Skeletal muscle satellite cell (primary cell): ENCODE results near the gene TMEM37.

Experiments used
- H3K27me3 ChIP-seq: 2 replicates; pipeline ENCODE4 v1.7.0; 2013; ENCODE audit warnings: low read length; ENCODE audit not compliant: control insufficient read depth, insufficient read depth
- H3K36me3 ChIP-seq: 2 replicates; pipeline ENCODE4 v1.7.0; 2013; ENCODE audit warnings: mild to moderate bottlenecking, control low read depth, low read length; ENCODE audit not compliant: insufficient read depth
- H3K4me1 ChIP-seq: 2 replicates; pipeline ENCODE4 v1.7.0; 2013; ENCODE audit warnings: low read length; ENCODE audit not compliant: control insufficient read depth, insufficient read depth
- H3K4me2 ChIP-seq: 2 replicates; pipeline ENCODE4 v1.7.0; 2013; ENCODE audit warnings: mild to moderate bottlenecking, low read length
- H3K4me3 ChIP-seq: 2 replicates; pipeline ENCODE4 v1.7.0; 2013; ENCODE audit warnings: low read length
- H3K9ac ChIP-seq: 2 replicates; pipeline ENCODE4 v1.7.0; 2013; ENCODE audit warnings: mild to moderate bottlenecking, low read depth, low read length, moderate library complexity
- H3K9me3 ChIP-seq: replicated peaks from 2 replicates; pipeline ENCODE4 v1.7.0; 2013; ENCODE audit warnings: mild to moderate bottlenecking, control low read depth, low read length

Gene TMEM37

GRCh38 chr2:119484834-119485233 lies 53.2 kb downstream of the TMEM37 start:
- Histone ChIP-seq H3K4me1 (peaks cover 9% of the 10 kb centered on the region), H3K4me2 (no peak overlapping the region), H3K27me3 (peaks cover 13% of the 10 kb centered on the region), H3K4me3 (no peak overlapping the region), H3K9me3 (no peaks in the 10 kb centered on the region), H3K9ac (no peak overlapping the region), H3K36me3 (no peaks in the 10 kb centered on the region)

DNA sequence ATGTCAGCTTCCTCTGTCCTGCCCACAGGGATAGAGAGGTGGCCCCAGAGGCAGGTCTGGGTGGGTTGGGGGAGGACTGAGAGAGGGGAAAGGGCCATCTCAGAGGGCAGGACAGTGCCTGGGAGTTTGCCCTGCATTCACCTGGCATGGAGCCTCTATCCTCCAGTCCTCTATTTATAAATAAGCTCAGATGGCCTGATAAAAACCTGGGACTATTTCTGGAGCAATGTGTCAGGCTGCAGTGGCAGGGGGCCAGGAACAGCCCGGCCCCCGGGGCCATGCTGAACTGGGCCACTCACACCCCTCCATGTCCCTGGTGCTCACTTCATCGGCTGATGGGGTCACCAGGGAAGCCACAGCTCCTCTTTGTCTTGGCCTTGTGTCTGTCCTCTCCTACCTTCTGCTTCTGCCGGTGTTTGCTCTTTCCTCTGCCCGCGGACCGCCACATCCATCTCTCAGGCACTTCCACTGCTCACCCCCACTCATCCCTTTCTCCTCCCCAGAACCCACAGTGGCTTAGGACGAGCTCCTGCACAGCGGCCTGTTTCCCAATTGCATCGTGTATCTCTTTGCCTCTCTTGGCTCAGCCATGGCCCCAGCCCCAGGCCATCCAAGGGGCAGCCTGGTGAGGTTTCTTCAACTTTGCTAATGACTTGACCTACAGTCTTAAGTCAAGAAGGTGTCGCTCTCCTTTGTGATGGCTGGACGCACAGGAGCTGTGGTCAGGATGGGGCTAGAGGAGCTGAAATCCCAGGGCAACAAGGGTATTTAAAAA lies 53.9 kb downstream of the TMEM37 start:
- peaks cover 10% of the 10 kb centered on the region for H3K27me3 ChIP-seq
- H3K9me3 ChIP-seq: no peaks in the 10 kb centered on the region
- H3K4me1 ChIP-seq: peaks cover 9% of the 10 kb centered on the region
- H3K4me3 ChIP-seq: no peak overlapping the region
- H3K36me3 ChIP-seq: no peaks in the 10 kb centered on the region
- H3K4me2 ChIP-seq: no peak overlapping the region
- no peak overlapping the region for H3K9ac ChIP-seq

- H3K36me3 ChIP-seq: no peaks in the 10 kb centered on the region
- H3K9ac ChIP-seq: no peak overlapping the region
- H3K4me3 ChIP-seq: no peak overlapping the region
- H3K27me3 ChIP-seq: peaks cover 4% of the 10 kb centered on the region
- peak overlapping the region; percentile 19 for H3K4me2 ChIP-seq
- no peaks in the 10 kb centered on the region for H3K9me3 ChIP-seq
- H3K4me1 ChIP-seq: peaks cover 9% of the 10 kb centered on the region
Observed at GRCh38 chr2:119486196-119486827, 54.7 kb downstream of the TMEM37 start.

- Histone ChIP-seq H3K9ac (no peak overlapping the region), H3K4me1 (peaks cover 11% of the 10 kb centered on the region), H3K27me3 (no peaks in the 10 kb centered on the region), H3K9me3 (no peaks in the 10 kb centered on the region), H3K4me3 (no peak overlapping the region), H3K36me3 (no peaks in the 10 kb centered on the region), H3K4me2 (peak overlapping the region; percentile 19)
Observed at GRCh38 chr2:119486886-119487285, 55.2 kb downstream of the TMEM37 start.

DNA sequence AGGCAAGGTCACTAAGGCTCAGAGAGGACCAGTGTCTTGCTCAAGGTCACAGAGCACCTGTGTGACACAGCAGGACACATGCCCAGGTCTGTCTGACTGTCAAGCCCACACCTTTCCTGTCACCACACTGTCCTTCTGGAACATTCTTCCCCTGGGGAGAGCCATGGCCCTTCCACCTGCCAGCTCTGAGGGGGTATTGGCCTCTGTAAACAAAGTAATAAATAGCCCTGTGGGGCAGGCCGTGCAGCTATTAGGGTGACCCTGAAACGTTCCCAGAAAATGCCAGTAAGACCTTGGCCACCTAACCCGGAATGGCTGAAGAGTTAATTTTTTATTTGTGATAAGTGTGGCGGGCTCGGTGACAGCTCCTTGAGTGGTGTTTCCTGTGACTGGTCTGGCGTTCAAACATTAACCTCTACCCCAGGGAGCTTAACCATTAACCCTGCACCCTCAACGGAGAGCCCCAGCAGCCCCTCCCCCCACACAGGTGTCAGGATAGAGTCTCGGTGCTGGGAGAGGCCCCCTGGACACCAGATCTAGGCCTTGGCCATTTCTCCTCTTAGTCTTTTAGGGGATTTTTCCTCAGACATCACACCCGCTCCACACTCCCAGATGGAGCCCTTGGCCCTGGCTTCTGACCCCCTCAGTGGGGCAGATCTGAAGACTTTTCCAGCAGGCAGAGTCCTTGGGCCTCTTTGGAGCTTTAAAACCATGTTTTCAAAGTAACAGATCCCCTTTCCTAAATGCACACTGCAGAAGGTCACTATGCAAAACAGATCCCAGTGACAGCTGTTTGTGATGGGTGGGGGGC lies 56.0 kb downstream of the TMEM37 start:
- Histone ChIP-seq H3K9ac (no peak overlapping the region), H3K4me3 (no peak overlapping the region), H3K4me2 (peak overlapping the region; percentile 16), H3K27me3 (no peaks in the 10 kb centered on the region), H3K9me3 (no peaks in the 10 kb centered on the region), H3K4me1 (peaks cover 18% of the 10 kb centered on the region), H3K36me3 (no peaks in the 10 kb centered on the region)
